H7 (cell line): ENCODE measurements around the gene POLR1H. TPM values are rescaled to one million over a fixed set of nuclear protein-coding genes. Genes with fewer than 3 reads are reported as not detected.

Experiments
- DNase-seq: peaks from one replicate; pipeline ENCODE4 v3.0.0; 2012
- H3K27me3 ChIP-seq: 2 replicates; pipeline ENCODE4 v1.6.0; 2011; ENCODE audit warnings: mild to moderate bottlenecking, low read length; ENCODE audit not compliant: control insufficient read depth, insufficient read depth
- H3K36me3 ChIP-seq: replicated peaks from 2 replicates; pipeline ENCODE4 v1.5.1; 2011; ENCODE audit warnings: low read length; ENCODE audit not compliant: control insufficient read depth, insufficient read depth
- H3K4me3 ChIP-seq: 2 replicates; pipeline ENCODE4 v1.5.1; 2011; ENCODE audit warnings: low read depth, mild to moderate bottlenecking, control low read depth, low read length, moderate library complexity; ENCODE audit not compliant: insufficient read depth
- total RNA-seq: library from RNA; depleted of rRNA; stranded (reverse); fragments of >200 nt; shearing (Covaris generic); gene quantifications from 2 replicates; pipeline ENCODE4 v1.2.3, GENCODE V29; 2014

POLR1H gene
- total RNA-seq, 1 experiment from 2014 or later = 43.5 TPM

GRCh38 chr6:30097902-30098768 is 37.1 kb downstream of the POLR1H start:
- Histone ChIP-seq H3K36me3 (no peaks in the 10 kb centered on the region), H3K27me3 (peaks cover 61% of the 10 kb centered on the region), H3K4me3 (no peak overlapping the region)
- no peak for DNase-seq

GRCh38 chr6:30100154-30100553 is 39.1 kb downstream of the POLR1H start:
- DNase-seq = peak; percentile 32
- no peaks in the 10 kb centered on the region for H3K36me3 ChIP-seq
- peaks cover 80% of the 10 kb centered on the region for H3K27me3 ChIP-seq
- H3K4me3 ChIP-seq = peak overlapping the region; percentile 30; the same call in 1 of the 2 replicates

- H3K36me3 ChIP-seq = no peaks in the 10 kb centered on the region
- H3K27me3 ChIP-seq = peaks cover 84% of the 10 kb centered on the region
- peak overlapping the region; percentile 30 for H3K4me3 ChIP-seq
- DNase-seq = peak; percentile 72
These were observed 39.7 kb downstream of the POLR1H start for GRCh38 chr6:30100585-30101443.

GRCh38 chr6:30101444-30102413 is 40.7 kb downstream of the POLR1H start:
- DNase-seq = peak; percentile 96
- Histone ChIP-seq H3K4me3 (peak overlapping the region; percentile 43), H3K36me3 (no peaks in the 10 kb centered on the region), H3K27me3 (peaks cover 89% of the 10 kb centered on the region)

- Histone ChIP-seq H3K4me3 (peak overlapping the region; percentile 43), H3K36me3 (no peaks in the 10 kb centered on the region), H3K27me3 (peaks cover 81% of the 10 kb centered on the region)
- no peak for DNase-seq
These were observed 41.4 kb downstream of the POLR1H start for GRCh38 chr6:30102414-30102969.

GRCh38 chr6:30102970-30103871 is 42.2 kb downstream of the POLR1H start:
- DNase-seq = peak; percentile 87
- no peaks in the 10 kb centered on the region for H3K36me3 ChIP-seq
- H3K4me3 ChIP-seq = peak overlapping the region; percentile 46
- H3K27me3 ChIP-seq = peaks cover 74% of the 10 kb centered on the region

GRCh38 chr6:30103872-30104179 is 42.8 kb downstream of the POLR1H start:
- Histone ChIP-seq H3K4me3 (peak overlapping the region; percentile 46; the same call in 1 of the 2 replicates), H3K36me3 (no peaks in the 10 kb centered on the region), H3K27me3 (peaks cover 72% of the 10 kb centered on the region)
- DNase-seq = no peak

GRCh38 chr6:30104661-30105060 is 43.6 kb downstream of the POLR1H start:
- DNase-seq = no peak
- H3K27me3 ChIP-seq = peaks cover 65% of the 10 kb centered on the region

GRCh38 chr6:30111266-30111856 is 50.3 kb downstream of the POLR1H start:
- no peak for DNase-seq
- H3K36me3 ChIP-seq = no peaks in the 10 kb centered on the region
- H3K27me3 ChIP-seq = peaks cover 26% of the 10 kb centered on the region
- H3K4me3 ChIP-seq = no peak overlapping the region

More at GRCh38 chr6:30104661-30105060, 43.6 kb downstream of the POLR1H start:
- Histone ChIP-seq H3K36me3 (no peaks in the 10 kb centered on the region), H3K4me3 (no peak overlapping the region)

- no peak for DNase-seq
- no peaks in the 10 kb centered on the region for H3K36me3 ChIP-seq
- H3K27me3 ChIP-seq = peaks cover 26% of the 10 kb centered on the region
- no peak overlapping the region for H3K4me3 ChIP-seq
These were observed 51.4 kb downstream of the POLR1H start for GRCh38 chr6:30112402-30112994.

GRCh38 chr6:30113003-30113759 is 52.1 kb downstream of the POLR1H start, which contains the start of gene TRIM31:
Gene TRIM31 (minus strand): TSS chr6:30113090. CDS start chr6:30112805, 285 bp downstream.
- Histone ChIP-seq H3K4me3 (no peak within 1 kb of the TSS), H3K36me3 (no peaks in the 10 kb centered on the region), H3K27me3 (peaks cover 26% of the 10 kb centered on the region)
- no peak for DNase-seq

- Histone ChIP-seq H3K36me3 (no peaks in the 10 kb centered on the region), H3K27me3 (peaks cover 22% of the 10 kb centered on the region), H3K4me3 (no peak overlapping the region)
- DNase-seq = no peak
These were observed 52.8 kb downstream of the POLR1H start for GRCh38 chr6:30113841-30114240.
